Measurements from ENCODE around the gene WDR93. TPM values are rescaled to one million over a fixed set of nuclear protein-coding genes. Genes with fewer than 3 reads are reported as not detected.

Gene WDR93
- total RNA-seq, 2 donors from 2014 or later = 0.19 TPM; not detected in 1

- Mint-ChIP-seq H3K27me3 (ENCODE audit: low read depth) (peaks cover under 1% of the 10 kb centered on the region), H3K36me3 (ENCODE audit: insufficient read depth in 2 of 2) (no peaks in the 10 kb centered on the region), H3K4me1 (ENCODE audit: low read depth) (peaks cover 6% of the 10 kb centered on the region), H3K27ac (no peak overlapping the region), H3K9me3 (no peaks in the 10 kb centered on the region), H3K4me3 (no peak overlapping the region)
- DNase-seq (no peak), ATAC-seq (replicated peaks in 1 of 2) (peak in 1 of 2 donors; percentile 11)
These were observed 70.6 kb downstream of the WDR93 start for GRCh38 chr15:89761009-89761831.

GRCh38 chr15:89761929-89762328 is 71.3 kb downstream of the WDR93 start:
- Mint-ChIP-seq H3K27ac (no peak overlapping the region), H3K36me3 (ENCODE audit: insufficient read depth in 2 of 2) (no peaks in the 10 kb centered on the region), H3K4me3 (no peak overlapping the region), H3K9me3 (no peaks in the 10 kb centered on the region), H3K4me1 (ENCODE audit: low read depth) (peaks cover 6% of the 10 kb centered on the region), H3K27me3 (ENCODE audit: low read depth) (no peaks in the 10 kb centered on the region)
- no peak for DNase-seq
- no peak for ATAC-seq (replicated peaks in 1 of 2)

GRCh38 chr15:89765694-89766093 is 75.1 kb downstream of the WDR93 start:
- no peak for ATAC-seq (replicated peaks in 1 of 2)

GRCh38 chr15:89766357-89767311 is 76.0 kb downstream of the WDR93 start:
- ATAC-seq (replicated peaks in 1 of 2) (peak in 1 of 2 donors; percentile 11), DNase-seq (no peak)
- H3K4me3 Mint-ChIP-seq = no peak overlapping the region
- no peaks in the 10 kb centered on the region for H3K4me1 Mint-ChIP-seq (ENCODE audit: low read depth)
- H3K27me3 Mint-ChIP-seq (ENCODE audit: low read depth) = no peaks in the 10 kb centered on the region
- no peaks in the 10 kb centered on the region for H3K36me3 Mint-ChIP-seq (ENCODE audit: insufficient read depth in 2 of 2)
- no peaks in the 10 kb centered on the region for H3K9me3 Mint-ChIP-seq
- no peak overlapping the region for H3K27ac Mint-ChIP-seq

More at GRCh38 chr15:89765694-89766093, 75.1 kb downstream of the WDR93 start:
- Mint-ChIP-seq H3K27me3 (ENCODE audit: low read depth) (no peaks in the 10 kb centered on the region), H3K36me3 (ENCODE audit: insufficient read depth in 2 of 2) (no peaks in the 10 kb centered on the region), H3K27ac (no peak overlapping the region), H3K4me3 (no peak overlapping the region), H3K4me1 (ENCODE audit: low read depth) (peaks cover 4% of the 10 kb centered on the region), H3K9me3 (no peaks in the 10 kb centered on the region)
- DNase-seq = no peak

- H3K4me3 Mint-ChIP-seq = no peak overlapping the region
- H3K9me3 Mint-ChIP-seq = no peaks in the 10 kb centered on the region
- ATAC-seq (replicated peaks in 1 of 2) (no peak), DNase-seq (no peak)
- H3K27me3 Mint-ChIP-seq (ENCODE audit: low read depth) = no peaks in the 10 kb centered on the region
- no peaks in the 10 kb centered on the region for H3K4me1 Mint-ChIP-seq (ENCODE audit: low read depth)
- H3K36me3 Mint-ChIP-seq (ENCODE audit: insufficient read depth in 2 of 2) = no peaks in the 10 kb centered on the region
- no peak overlapping the region for H3K27ac Mint-ChIP-seq
These were observed 76.9 kb downstream of the WDR93 start for GRCh38 chr15:89767411-89767915.

- ATAC-seq (replicated peaks in 1 of 2) = no peak
- no peaks in the 10 kb centered on the region for H3K36me3 Mint-ChIP-seq (ENCODE audit: insufficient read depth in 2 of 2)
- no peak overlapping the region for H3K27ac Mint-ChIP-seq
These were observed 77.5 kb downstream of the WDR93 start for GRCh38 chr15:89768071-89768500.

GRCh38 chr15:89769366-89769765 is 78.8 kb downstream of the WDR93 start:
- ATAC-seq (replicated peaks in 1 of 2) (no peak), DNase-seq (no peak)
- no peak overlapping the region for H3K27ac Mint-ChIP-seq
- no peaks in the 10 kb centered on the region for H3K27me3 Mint-ChIP-seq (ENCODE audit: low read depth)
- no peaks in the 10 kb centered on the region for H3K9me3 Mint-ChIP-seq
- no peaks in the 10 kb centered on the region for H3K36me3 Mint-ChIP-seq (ENCODE audit: insufficient read depth in 2 of 2)
- H3K4me1 Mint-ChIP-seq (ENCODE audit: low read depth) = no peaks in the 10 kb centered on the region
- no peak overlapping the region for H3K4me3 Mint-ChIP-seq

More at GRCh38 chr15:89768071-89768500, 77.5 kb downstream of the WDR93 start:
- no peak for DNase-seq
- Mint-ChIP-seq H3K27me3 (ENCODE audit: low read depth) (no peaks in the 10 kb centered on the region), H3K9me3 (no peaks in the 10 kb centered on the region), H3K4me3 (no peak overlapping the region), H3K4me1 (ENCODE audit: low read depth) (no peaks in the 10 kb centered on the region)

GRCh38 chr15:89770041-89770440 is 79.4 kb downstream of the WDR93 start:
- no peaks in the 10 kb centered on the region for H3K9me3 Mint-ChIP-seq
- no peaks in the 10 kb centered on the region for H3K36me3 Mint-ChIP-seq (ENCODE audit: insufficient read depth in 2 of 2)
- no peak overlapping the region for H3K4me3 Mint-ChIP-seq
- ATAC-seq (replicated peaks in 1 of 2) (no peak), DNase-seq (no peak)
- H3K4me1 Mint-ChIP-seq (ENCODE audit: low read depth) = no peaks in the 10 kb centered on the region
- H3K27ac Mint-ChIP-seq = no peak overlapping the region
- no peaks in the 10 kb centered on the region for H3K27me3 Mint-ChIP-seq (ENCODE audit: low read depth)

- peaks cover 5% of the 10 kb centered on the region for H3K27me3 Mint-ChIP-seq (ENCODE audit: low read depth)
- no peaks in the 10 kb centered on the region for H3K4me1 Mint-ChIP-seq (ENCODE audit: low read depth)
- H3K9me3 Mint-ChIP-seq = no peaks in the 10 kb centered on the region
- no peak overlapping the region for H3K27ac Mint-ChIP-seq
- H3K4me3 Mint-ChIP-seq = no peak overlapping the region
- H3K36me3 Mint-ChIP-seq (ENCODE audit: insufficient read depth in 2 of 2) = no peaks in the 10 kb centered on the region
- DNase-seq = no peak
- ATAC-seq (replicated peaks in 1 of 2) = peak in 1 of 2 donors; percentile 51
These were observed 82.4 kb downstream of the WDR93 start for GRCh38 chr15:89772932-89773583.

- DNase-seq (no peak), ATAC-seq (replicated peaks in 1 of 2) (no peak)
- Mint-ChIP-seq H3K4me1 (ENCODE audit: low read depth) (no peaks in the 10 kb centered on the region), H3K27me3 (ENCODE audit: low read depth) (peaks cover 15% of the 10 kb centered on the region), H3K4me3 (no peak overlapping the region), H3K36me3 (ENCODE audit: insufficient read depth in 2 of 2) (no peaks in the 10 kb centered on the region), H3K27ac (no peak overlapping the region), H3K9me3 (no peaks in the 10 kb centered on the region)
These were observed 83.9 kb downstream of the WDR93 start for GRCh38 chr15:89774492-89774891.

- peaks cover 24% of the 10 kb centered on the region for H3K27me3 Mint-ChIP-seq (ENCODE audit: low read depth)
- ATAC-seq (replicated peaks in 1 of 2) (no peak), DNase-seq (no peak)
- H3K4me1 Mint-ChIP-seq (ENCODE audit: low read depth) = peaks cover 5% of the 10 kb centered on the region
- H3K9me3 Mint-ChIP-seq = no peaks in the 10 kb centered on the region
- no peak overlapping the region for H3K27ac Mint-ChIP-seq
- no peaks in the 10 kb centered on the region for H3K36me3 Mint-ChIP-seq (ENCODE audit: insufficient read depth in 2 of 2)
- H3K4me3 Mint-ChIP-seq = peak overlapping the region in 1 of 2 donors; percentile 2
These were observed 85.2 kb downstream of the WDR93 start for GRCh38 chr15:89775815-89776214.

GRCh38 chr15:89776274-89777072 is 85.9 kb downstream of the WDR93 start, which contains the start of gene MESP2:
Gene MESP2 (plus strand): TSS chr15:89776332. CDS start chr15:89776358, 26 bp downstream.
- Mint-ChIP-seq H3K36me3 (ENCODE audit: insufficient read depth in 2 of 2) (no peaks in the 10 kb centered on the region), H3K9me3 (no peaks in the 10 kb centered on the region), H3K27ac (no peak within 1 kb of the TSS), H3K27me3 (ENCODE audit: low read depth) (peaks cover 26% of the 10 kb centered on the region), H3K4me1 (ENCODE audit: low read depth) (peaks cover 12% of the 10 kb centered on the region), H3K4me3 (peak within 1 kb of the TSS; percentile 69 to 76)
- ATAC-seq (replicated peaks in 1 of 2) = peak; percentile 79 to 82
- peak; percentile 68 to 69 for DNase-seq
